ENCODE measurements around the gene GOLGA5.

GRCh38 chr14:92874962-92875661 lies 81.0 kb downstream of the GOLGA5 start:
- TF ChIP-seq GATA3 (IDR thresholded peaks at IDR 0.05; ENCODE audit: low read depth, low read length), result no peak
- TF ChIP-seq GATA2 (IDR thresholded peaks at IDR 0.05; ENCODE audit: low read depth, low read length), result no peak
